Measurements from ENCODE around the gene MAP2K5.

Gene MAP2K5

DNA sequence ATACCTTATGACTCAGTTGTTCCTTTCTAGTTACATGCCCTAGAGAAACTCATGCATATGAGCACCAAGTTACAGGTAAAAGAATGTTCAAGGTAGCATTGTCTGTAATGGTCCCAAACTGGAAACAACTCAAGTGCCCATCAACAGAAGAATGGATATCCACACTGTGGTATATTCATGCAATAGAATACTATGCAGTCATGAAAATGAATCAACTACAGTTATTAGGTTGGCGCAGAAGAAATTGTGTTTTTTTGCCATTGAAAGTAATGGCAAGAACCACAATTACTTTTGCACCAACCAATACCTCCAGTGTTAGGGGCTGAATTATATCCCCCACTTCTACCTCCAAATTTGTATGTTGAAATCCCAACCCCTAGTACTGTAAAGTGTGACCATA is 307.0 kb downstream of the MAP2K5 start:
- TF ChIP-seq, protein P1, sequence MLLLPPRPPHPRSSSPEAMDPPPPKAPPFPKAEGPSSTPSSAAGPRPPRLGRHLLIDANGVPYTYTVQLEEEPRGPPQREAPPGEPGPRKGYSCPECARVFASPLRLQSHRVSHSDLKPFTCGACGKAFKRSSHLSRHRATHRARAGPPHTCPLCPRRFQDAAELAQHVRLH (tag by site-specific recombination; IDR thresholded peaks at IDR 0.05): 0 out of 2 replicates have a peak, but pooled peaks have one; percentile 54
- peak; percentile 93 for TF ChIP-seq ZNF146 (tag by site-specific recombination; IDR thresholded peaks at IDR 0.05)
- TF ChIP-seq, protein P2, sequence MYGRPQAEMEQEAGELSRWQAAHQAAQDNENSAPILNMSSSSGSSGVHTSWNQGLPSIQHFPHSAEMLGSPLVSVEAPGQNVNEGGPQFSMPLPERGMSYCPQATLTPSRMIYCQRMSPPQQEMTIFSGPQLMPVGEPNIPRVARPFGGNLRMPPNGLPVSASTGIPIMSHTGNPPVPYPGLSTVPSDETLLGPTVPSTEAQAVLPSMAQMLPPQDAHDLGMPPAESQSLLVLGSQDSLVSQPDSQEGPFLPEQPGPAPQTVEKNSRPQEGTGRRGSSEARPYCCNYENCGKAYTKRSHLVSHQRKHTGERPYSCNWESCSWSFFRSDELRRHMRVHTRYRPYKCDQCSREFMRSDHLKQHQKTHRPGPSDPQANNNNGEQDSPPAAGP (tag by site-specific recombination; IDR thresholded peaks at IDR 0.05): no peak
- H3K36me3 ChIP-seq (ENCODE audit: control insufficient read depth in 2 of 2, insufficient read depth in 1 of 2, low read length in 2 of 2): no peaks in the 10 kb centered on the region
- POLR2A ChIA-PET: no interaction called here
- H3K4me3 ChIP-seq (ENCODE audit: low read depth, low read length): no peak overlapping the region
- no peak overlapping the region for H3K27ac ChIP-seq (ENCODE audit: extremely low read depth, low read depth, low read length)
- no peaks in the 10 kb centered on the region; the same call in 1 of the 2 replicates for H3K9me3 ChIP-seq (ENCODE audit: control insufficient read depth, insufficient read depth, low read depth, low read length)
- H3K4me1 ChIP-seq (ENCODE audit: control insufficient read depth, insufficient read depth, low read length): no peaks in the 10 kb centered on the region
- CTCF ChIA-PET: interaction anchor here (1.3 kb wide), 1 partner anchor 14 kb away, joined by 4 read pairs; no protein-coding TSS in a partner anchor

DNA sequence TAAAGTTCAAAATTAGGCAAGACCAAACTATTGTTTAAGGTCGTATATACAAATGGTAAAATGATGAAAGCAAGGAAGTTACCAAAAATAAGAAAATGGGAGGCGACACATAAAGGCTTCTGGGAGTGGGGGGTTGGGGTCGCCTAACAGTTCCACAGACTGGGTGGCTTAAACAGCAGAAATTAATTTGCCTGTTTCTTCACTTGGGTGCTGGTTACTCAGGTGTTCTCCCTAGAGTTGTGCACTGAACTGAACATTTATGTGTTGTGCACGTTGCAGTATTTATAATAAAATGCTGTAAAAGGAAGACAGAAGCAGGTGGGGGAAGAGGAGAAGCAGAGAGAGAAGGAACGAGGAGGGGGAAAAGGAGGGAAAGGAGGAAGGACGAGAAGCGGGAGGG is 307.8 kb downstream of the MAP2K5 start:
- Histone ChIP-seq H3K9me3 (ENCODE audit: control insufficient read depth, insufficient read depth, low read depth, low read length) (no peaks in the 10 kb centered on the region; the same call in 1 of the 2 replicates), H3K4me3 (ENCODE audit: low read depth, low read length) (no peak overlapping the region), H3K36me3 (ENCODE audit: control insufficient read depth in 2 of 2, insufficient read depth in 1 of 2, low read length in 2 of 2) (no peaks in the 10 kb centered on the region), H3K27ac (ENCODE audit: extremely low read depth, low read depth, low read length) (no peak overlapping the region), H3K4me1 (ENCODE audit: control insufficient read depth, insufficient read depth, low read length) (no peaks in the 10 kb centered on the region)
- ChIA-PET POLR2A (interaction anchor here (0.6 kb wide), 1 partner anchor 893 kb away, joined by 4 read pairs; no protein-coding TSS in a partner anchor), CTCF (interaction anchor here (0.5 to 1.3 kb wide), 2 partner anchors 13 to 344 kb away, joined by 3 to 4 read pairs; no protein-coding TSS in a partner anchor)
- TF ChIP-seq ZNF561 (tag by site-specific recombination; IDR thresholded peaks at IDR 0.05; ENCODE audit: borderline replicate concordance) (no peak), ZNF830 (tag by site-specific recombination; IDR thresholded peaks at IDR 0.05; ENCODE audit: low read depth) (no peak), SCRT2 (tag by site-specific recombination; IDR thresholded peaks at IDR 0.05) (no peak), OVOL3 (tag by site-specific recombination; IDR thresholded peaks at IDR 0.05) (no peak), ZNF747 (tag by site-specific recombination; IDR thresholded peaks at IDR 0.05) (no peak), ZNF677 (tag by site-specific recombination; IDR thresholded peaks at IDR 0.05) (no peak), ZNF140 (tag by site-specific recombination; IDR thresholded peaks at IDR 0.05) (no peak), ZNF202 (tag by site-specific recombination; IDR thresholded peaks at IDR 0.05; ENCODE audit: borderline replicate concordance) (no peak), GLIS1 (tag by site-specific recombination; IDR thresholded peaks at IDR 0.05) (no peak), MEIS1 (CRISPR knock-in tag; IDR thresholded peaks at IDR 0.05; ENCODE audit: borderline replicate concordance) (no peak), ZNF239 (tag by site-specific recombination; IDR thresholded peaks at IDR 0.05) (no peak), GFI1B (tag by site-specific recombination; IDR thresholded peaks at IDR 0.05) (no peak), ZSCAN30 (tag by site-specific recombination; IDR thresholded peaks at IDR 0.05) (no peak), ZNF248 (tag by site-specific recombination; IDR thresholded peaks at IDR 0.05) (no peak), ZNF423 (tag by site-specific recombination; IDR thresholded peaks at IDR 0.05) (no peak)
- TF ChIP-seq, protein P3, sequence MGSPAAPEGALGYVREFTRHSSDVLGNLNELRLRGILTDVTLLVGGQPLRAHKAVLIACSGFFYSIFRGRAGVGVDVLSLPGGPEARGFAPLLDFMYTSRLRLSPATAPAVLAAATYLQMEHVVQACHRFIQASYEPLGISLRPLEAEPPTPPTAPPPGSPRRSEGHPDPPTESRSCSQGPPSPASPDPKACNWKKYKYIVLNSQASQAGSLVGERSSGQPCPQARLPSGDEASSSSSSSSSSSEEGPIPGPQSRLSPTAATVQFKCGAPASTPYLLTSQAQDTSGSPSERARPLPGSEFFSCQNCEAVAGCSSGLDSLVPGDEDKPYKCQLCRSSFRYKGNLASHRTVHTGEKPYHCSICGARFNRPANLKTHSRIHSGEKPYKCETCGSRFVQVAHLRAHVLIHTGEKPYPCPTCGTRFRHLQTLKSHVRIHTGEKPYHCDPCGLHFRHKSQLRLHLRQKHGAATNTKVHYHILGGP (tag by site-specific recombination; IDR thresholded peaks at IDR 0.05): no peak
- TF ChIP-seq, protein P4, sequence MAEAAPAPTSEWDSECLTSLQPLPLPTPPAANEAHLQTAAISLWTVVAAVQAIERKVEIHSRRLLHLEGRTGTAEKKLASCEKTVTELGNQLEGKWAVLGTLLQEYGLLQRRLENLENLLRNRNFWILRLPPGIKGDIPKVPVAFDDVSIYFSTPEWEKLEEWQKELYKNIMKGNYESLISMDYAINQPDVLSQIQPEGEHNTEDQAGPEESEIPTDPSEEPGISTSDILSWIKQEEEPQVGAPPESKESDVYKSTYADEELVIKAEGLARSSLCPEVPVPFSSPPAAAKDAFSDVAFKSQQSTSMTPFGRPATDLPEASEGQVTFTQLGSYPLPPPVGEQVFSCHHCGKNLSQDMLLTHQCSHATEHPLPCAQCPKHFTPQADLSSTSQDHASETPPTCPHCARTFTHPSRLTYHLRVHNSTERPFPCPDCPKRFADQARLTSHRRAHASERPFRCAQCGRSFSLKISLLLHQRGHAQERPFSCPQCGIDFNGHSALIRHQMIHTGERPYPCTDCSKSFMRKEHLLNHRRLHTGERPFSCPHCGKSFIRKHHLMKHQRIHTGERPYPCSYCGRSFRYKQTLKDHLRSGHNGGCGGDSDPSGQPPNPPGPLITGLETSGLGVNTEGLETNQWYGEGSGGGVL (tag by site-specific recombination; IDR thresholded peaks at IDR 0.05): no peak
- TF ChIP-seq, protein P5, sequence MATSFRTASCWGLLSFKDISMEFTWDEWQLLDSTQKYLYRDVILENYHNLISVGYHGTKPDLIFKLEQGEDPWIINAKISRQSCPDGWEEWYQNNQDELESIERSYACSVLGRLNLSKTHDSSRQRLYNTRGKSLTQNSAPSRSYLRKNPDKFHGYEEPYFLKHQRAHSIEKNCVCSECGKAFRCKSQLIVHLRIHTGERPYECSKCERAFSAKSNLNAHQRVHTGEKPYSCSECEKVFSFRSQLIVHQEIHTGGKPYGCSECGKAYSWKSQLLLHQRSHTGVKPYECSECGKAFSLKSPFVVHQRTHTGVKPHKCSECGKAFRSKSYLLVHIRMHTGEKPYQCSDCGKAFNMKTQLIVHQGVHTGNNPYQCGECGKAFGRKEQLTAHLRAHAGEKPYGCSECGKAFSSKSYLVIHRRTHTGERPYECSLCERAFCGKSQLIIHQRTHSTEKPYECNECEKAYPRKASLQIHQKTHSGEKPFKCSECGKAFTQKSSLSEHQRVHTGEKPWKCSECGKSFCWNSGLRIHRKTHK (tag by site-specific recombination; IDR thresholded peaks at IDR 0.05): no peak
